Measurements from ENCODE around the gene SEC23A. TPM values are rescaled to one million over a fixed set of nuclear protein-coding genes. Genes with fewer than 3 reads are reported as not detected.
A peak's percentile ranks its signal among the peaks of the same experiment; 100 is the strongest.

The SEC23A gene
- total and polyA plus RNA-seq, 4 donors, result 36.5 to 169 (median 52.1) TPM

GRCh38 chr14:39034481-39035296 lies 68.3 kb downstream of the SEC23A start:
- peak; percentile 56 to 67 for TF ChIP-seq RAD21 (IDR thresholded peaks at IDR 0.05)
- no peak for TF ChIP-seq RXRA (IDR thresholded peaks at IDR 0.05)
- TF ChIP-seq CTCF (IDR thresholded peaks at IDR 0.05; ENCODE audit: low read depth, low read length, missing input control), result peak; percentile 22
- 60% methylated on average over 3 of the region's 3 CpGs for WGBS
- DNase-seq (ENCODE audit: low spot score), result no peak
- no peak overlapping the region for H3K4me3 ChIP-seq (ENCODE audit: low read depth in 1 of 3, low read length in 3 of 3)
- no peak overlapping the region for H3K9ac ChIP-seq (ENCODE audit: low read depth in 1 of 2, low read length in 2 of 2)
- H3K36me3 ChIP-seq (ENCODE audit: control insufficient read depth in 4 of 4, insufficient read depth in 3 of 4, low read depth in 1 of 4, low read length in 3 of 4), result peaks cover 8 to 66% (median 49%) of the 10 kb centered on the region in 4 donors
- no peaks in the 10 kb centered on the region for H3K9me3 ChIP-seq (ENCODE audit: control insufficient read depth in 4 of 4, low read length in 3 of 4)
- no peaks in the 10 kb centered on the region for H3K4me1 ChIP-seq (ENCODE audit: control insufficient read depth in 4 of 4, insufficient read depth in 4 of 4, low read length in 3 of 4)
- H3K27me3 ChIP-seq (ENCODE audit: control insufficient read depth in 4 of 4, insufficient read depth in 4 of 4, low read length in 3 of 4), result no peaks in the 10 kb centered on the region
- H3K27ac ChIP-seq (ENCODE audit: low read depth in 1 of 2, low read length in 2 of 2), result no peak overlapping the region

GRCh38 chr14:39033371-39033770 lies 69.7 kb downstream of the SEC23A start:
- DNase-seq (ENCODE audit: low spot score), result no peak
- H3K36me3 ChIP-seq (ENCODE audit: control insufficient read depth in 4 of 4, insufficient read depth in 3 of 4, low read depth in 1 of 4, low read length in 3 of 4), result peaks cover 8 to 58% (median 43%) of the 10 kb centered on the region in 4 donors
- H3K4me1 ChIP-seq (ENCODE audit: control insufficient read depth in 4 of 4, insufficient read depth in 4 of 4, low read length in 3 of 4), result no peaks in the 10 kb centered on the region
- no peaks in the 10 kb centered on the region for H3K27me3 ChIP-seq (ENCODE audit: control insufficient read depth in 4 of 4, insufficient read depth in 4 of 4, low read length in 3 of 4)
- WGBS, result 90% methylated on average over 4 of the region's 4 CpGs
- H3K27ac ChIP-seq (ENCODE audit: low read depth in 1 of 2, low read length in 2 of 2), result no peak overlapping the region
- H3K4me3 ChIP-seq (ENCODE audit: low read depth in 1 of 3, low read length in 3 of 3), result no peak overlapping the region
- H3K9ac ChIP-seq (ENCODE audit: low read depth in 1 of 2, low read length in 2 of 2), result no peak overlapping the region
- TF ChIP-seq CTCF (IDR thresholded peaks at IDR 0.05; ENCODE audit: low read depth, low read length, missing input control) (no peak), HNF4A (conservative IDR thresholded peaks at IDR 0.05) (no peak), FOXA2 (IDR thresholded peaks at IDR 0.05) (no peak), NR2F2 (IDR thresholded peaks at IDR 0.05) (no peak), RXRA (IDR thresholded peaks at IDR 0.05) (no peak), JUND (IDR thresholded peaks at IDR 0.05) (no peak), YY1 (IDR thresholded peaks at IDR 0.05) (no peak), REST (IDR thresholded peaks at IDR 0.05) (no peak), FOXA1 (IDR thresholded peaks at IDR 0.05) (no peak), ZBTB33 (IDR thresholded peaks at IDR 0.05) (no peak), GABPA (IDR thresholded peaks at IDR 0.05 in 1 of 2, conservative IDR thresholded peaks at IDR 0.05 in 1 of 2) (no peak), ATF3 (IDR thresholded peaks at IDR 0.05) (no peak)
- H3K9me3 ChIP-seq (ENCODE audit: control insufficient read depth in 4 of 4, low read length in 3 of 4), result no peaks in the 10 kb centered on the region

All from liver (tissue), 9 donors.